ENCODE results near the gene PDXDC1.
"Not testable (repeated sequence)": the region's sequence is repeated elsewhere in the genome, so short reads cannot be mapped to it uniquely, and the experiment has no call there.

DNA sequence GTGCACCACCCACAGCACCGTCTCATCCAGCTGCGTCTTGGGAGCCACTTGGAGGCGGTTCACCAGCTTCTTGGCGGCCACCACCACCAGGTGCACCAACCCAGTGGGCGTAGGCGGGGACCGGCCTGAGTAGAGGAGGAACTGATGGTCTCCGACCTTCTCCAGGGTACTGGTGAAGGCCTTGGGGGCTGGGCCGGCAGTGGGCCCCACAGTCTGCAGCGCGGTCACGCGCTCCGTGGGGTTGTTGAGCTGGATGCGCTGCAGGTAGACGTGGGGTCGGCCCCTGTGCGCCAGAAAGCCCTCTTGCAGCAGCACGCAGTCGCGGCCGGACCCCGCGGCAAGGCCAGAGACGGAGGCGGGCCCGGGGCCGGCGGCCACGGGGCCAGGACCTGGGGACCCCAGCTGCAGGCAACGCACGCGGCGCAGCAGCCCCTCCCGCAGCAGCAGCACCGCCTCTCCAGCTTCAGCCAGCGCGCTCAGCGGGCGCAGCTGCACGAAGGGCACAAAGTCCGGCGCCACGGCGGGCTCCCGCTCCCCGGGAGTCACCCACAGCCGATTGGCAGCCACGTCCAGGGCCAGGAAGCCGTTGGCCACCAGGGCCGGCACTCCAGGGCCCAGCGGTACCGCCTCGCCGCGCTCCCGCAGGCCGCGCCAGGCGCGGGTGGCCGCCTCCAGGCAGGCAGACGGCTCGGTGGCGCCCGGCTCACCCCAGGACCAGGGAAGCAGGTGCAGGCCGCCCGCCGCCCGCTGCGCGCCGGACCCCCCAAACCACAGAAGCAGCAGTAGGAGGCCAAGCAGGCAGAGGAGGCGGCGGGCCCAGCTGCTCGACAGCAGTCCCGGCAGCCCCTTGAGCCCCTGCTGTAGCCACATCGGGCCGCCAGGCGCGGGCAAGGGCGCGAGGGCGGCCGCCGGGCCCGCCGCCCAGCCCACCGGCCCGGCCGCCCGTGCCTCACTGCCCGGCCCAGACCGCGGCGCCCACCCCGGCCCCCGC, 14.8 kb downstream of the PDXDC1 start:
- TF ChIP-seq, protein P1, sequence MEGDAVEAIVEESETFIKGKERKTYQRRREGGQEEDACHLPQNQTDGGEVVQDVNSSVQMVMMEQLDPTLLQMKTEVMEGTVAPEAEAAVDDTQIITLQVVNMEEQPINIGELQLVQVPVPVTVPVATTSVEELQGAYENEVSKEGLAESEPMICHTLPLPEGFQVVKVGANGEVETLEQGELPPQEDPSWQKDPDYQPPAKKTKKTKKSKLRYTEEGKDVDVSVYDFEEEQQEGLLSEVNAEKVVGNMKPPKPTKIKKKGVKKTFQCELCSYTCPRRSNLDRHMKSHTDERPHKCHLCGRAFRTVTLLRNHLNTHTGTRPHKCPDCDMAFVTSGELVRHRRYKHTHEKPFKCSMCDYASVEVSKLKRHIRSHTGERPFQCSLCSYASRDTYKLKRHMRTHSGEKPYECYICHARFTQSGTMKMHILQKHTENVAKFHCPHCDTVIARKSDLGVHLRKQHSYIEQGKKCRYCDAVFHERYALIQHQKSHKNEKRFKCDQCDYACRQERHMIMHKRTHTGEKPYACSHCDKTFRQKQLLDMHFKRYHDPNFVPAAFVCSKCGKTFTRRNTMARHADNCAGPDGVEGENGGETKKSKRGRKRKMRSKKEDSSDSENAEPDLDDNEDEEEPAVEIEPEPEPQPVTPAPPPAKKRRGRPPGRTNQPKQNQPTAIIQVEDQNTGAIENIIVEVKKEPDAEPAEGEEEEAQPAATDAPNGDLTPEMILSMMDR (IDR thresholded peaks at IDR 0.05) = peak in 3 of 6 experiments; percentile 41 to 53 (median 41)
- TF ChIP-seq POLR2A (IDR thresholded peaks at IDR 0.05) = not testable (repeated sequence)
